BJ (cell line): Measurements from ENCODE around the gene ZNF835. TPM values are rescaled to one million over a fixed set of nuclear protein-coding genes. Genes with fewer than 3 reads are reported as not detected.

ENCODE experiments used
- CTCF ChIA-PET: fragments of 350-600 bp; formaldehyde crosslinking; extraction: SDS; loops from one replicate; lab custom pipeline; 2021; ENCODE audit warnings: antibody characterized with exemption, inconsistent platforms; lab: Yijun Ruan, JAX
- POLR2A ChIA-PET: fragments of 300-600 bp; sonication (Branson Sonifier 250); formaldehyde crosslinking; extraction: SDS; loops from one replicate; lab custom pipeline; 2021; ENCODE audit warnings: antibody characterized with exemption; lab: Charles Lee
- DNase-seq: peaks from one replicate; pipeline ENCODE4 v3.0.0-alpha.2; 2011; ENCODE audit warnings: low read depth
- H3K27me3 ChIP-seq: 2 replicates; pipeline ENCODE4 v1.6.0; 2011; ENCODE audit warnings: low read length; ENCODE audit not compliant: control insufficient read depth, insufficient read depth
- H3K36me3 ChIP-seq: 2 replicates; pipeline ENCODE4 v1.5.1; 2011; ENCODE audit warnings: low read length; ENCODE audit not compliant: control insufficient read depth, insufficient read depth
- H3K4me3 ChIP-seq: 2 replicates; pipeline ENCODE4 v1.5.1; 2011; ENCODE audit warnings: low read depth, mild to moderate bottlenecking, control low read depth, low read length
- CTCF ChIP-seq: IDR thresholded peaks from 2 replicates; pipeline ENCODE4 v1.5.1; 2011; ENCODE audit warnings: low read depth, mild to moderate bottlenecking, control low read depth, inconsistent platforms, low read length, moderate library complexity; ENCODE audit not compliant: insufficient read depth
- polyA plus RNA-seq: library from polyadenylated mRNA; depleted of rRNA; stranded (reverse); fragments of >200 nt; gene quantifications from 2 replicates; pipeline ENCODE4 v1.2.3, GENCODE V29; 2011

ZNF835 gene
- polyA plus RNA-seq, 1 experiment, result not detected

- no peaks in the 10 kb centered on the region for H3K27me3 ChIP-seq
- CTCF ChIA-PET, result no interaction called here
- no peak for TF ChIP-seq CTCF
- no peak for DNase-seq
- no peak overlapping the region for H3K4me3 ChIP-seq
- no peaks in the 10 kb centered on the region for H3K36me3 ChIP-seq
- POLR2A ChIA-PET, result no interaction called here
These were observed 17.4 kb downstream of the ZNF835 start for GRCh38 chr19:56654151-56654550.

GRCh38 chr19:56643460-56643955 is 28.0 kb downstream of the ZNF835 start:
- no peak for DNase-seq
- ChIA-PET CTCF (no interaction called here), POLR2A (no interaction called here)
- Histone ChIP-seq H3K27me3 (no peaks in the 10 kb centered on the region), H3K36me3 (no peaks in the 10 kb centered on the region), H3K4me3 (no peak overlapping the region)
- no peak for TF ChIP-seq CTCF

GRCh38 chr19:56642711-56643459 is 28.7 kb downstream of the ZNF835 start, which contains the start of gene SMIM17:
Gene SMIM17 (plus strand): TSS chr19:56643159. CDS start chr19:56645668, 2,509 bp downstream.
- H3K27me3 ChIP-seq, result no peaks in the 10 kb centered on the region
- DNase-seq, result no peak
- ChIA-PET POLR2A (no interaction called here), CTCF (no interaction called here)
- no peaks in the 10 kb centered on the region for H3K36me3 ChIP-seq
- TF ChIP-seq CTCF, result no peak
- no peak within 1 kb of the TSS for H3K4me3 ChIP-seq

- no peak for DNase-seq
- POLR2A ChIA-PET, result no interaction called here
- no peaks in the 10 kb centered on the region for H3K27me3 ChIP-seq
- TF ChIP-seq CTCF, result no peak
- no peak overlapping the region for H3K4me3 ChIP-seq
- CTCF ChIA-PET, result interaction anchor here (0.5 kb wide), 1 partner anchor 115 kb away, joined by 3 read pairs; no protein-coding TSS in a partner anchor
- no peaks in the 10 kb centered on the region for H3K36me3 ChIP-seq
These were observed 32.3 kb downstream of the ZNF835 start for GRCh38 chr19:56639217-56639616.

- H3K27me3 ChIP-seq, result no peaks in the 10 kb centered on the region
- no peaks in the 10 kb centered on the region for H3K36me3 ChIP-seq
- no peak for DNase-seq
- ChIA-PET POLR2A (no interaction called here), CTCF (interaction anchor here (0.6 kb wide), 2 partner anchors 24 to 357 kb away, joined by 4 read pairs; no protein-coding TSS in a partner anchor)
- no peak for TF ChIP-seq CTCF
- H3K4me3 ChIP-seq, result no peak overlapping the region
These were observed 33.5 kb downstream of the ZNF835 start for GRCh38 chr19:56637976-56638555.
